Testis (tissue), 3 donors: Measurements from ENCODE around the gene KIR2DL3. TPM values are rescaled to one million over a fixed set of nuclear protein-coding genes. Genes with fewer than 3 reads are reported as not detected.
"Not testable (repeated sequence)": the region's sequence is repeated elsewhere in the genome, so short reads cannot be mapped to it uniquely, and the experiment has no call there.

Experiments used
- DNase-seq: peaks from one replicate; pipeline ENCODE4 v3.0.0-alpha.2; 2019
- H3K27ac ChIP-seq, 2 donors: fragments of 200-600 bp; sonication (generic); one replicate each; pipeline ENCODE4 v1.5.1; 2019
- H3K27me3 ChIP-seq: fragments of 200-600 bp; sonication (generic); one replicate; pipeline ENCODE4 v1.5.1; 2019
- H3K36me3 ChIP-seq: fragments of 200-600 bp; sonication (generic); one replicate; pipeline ENCODE4 v1.5.1; 2017; ENCODE audit warnings: low read depth; ENCODE audit errors: missing control alignments
- H3K4me1 ChIP-seq: fragments of 200-600 bp; sonication (generic); one replicate; pipeline ENCODE4 v1.5.1; 2019
- H3K4me3 ChIP-seq, 2 donors: fragments of 200-600 bp; sonication (generic); one replicate each; pipeline ENCODE4 v1.5.1; 2017 to 2019
- H3K9me3 ChIP-seq: fragments of 200-600 bp; sonication (generic); one replicate; pipeline ENCODE4 v1.5.1; 2017
- CTCF ChIP-seq, 3 experiments: fragments of 450-650 bp in 2 of 3; fragments of 200-600 bp in 1 of 3; sonication (generic) in 1 of 3; IDR thresholded peaks; one replicate each; pipeline ENCODE4 v1.5.1; 2016 to 2019; ENCODE audit warnings: antibody characterized with exemption in 3 of 3, mild to moderate bottlenecking in 2 of 3, moderate library complexity in 1 of 3
- POLR2A ChIP-seq: fragments of 450-650 bp; IDR thresholded peaks from one replicate; pipeline ENCODE4 v1.6.1; 2017; ENCODE audit warnings: antibody characterized with exemption, mild to moderate bottlenecking, moderate library complexity
- WGBS, 2 donors: methylation state at CpG; one replicate each; pipeline ENCODE4 v1.1.5; 2018; 5-methylcytosine and 5-hydroxymethylcytosine counted together
- intact Hi-C: fragments of 100-400 bp; cut with DNase I; formaldehyde crosslinking; loops from one replicate; pipeline ENCODE4 v1.15.1; 2023; ENCODE audit warnings: low total_unique reads
- polyA plus RNA-seq: library from polyadenylated mRNA; stranded (reverse); fragments of 350-450 nt; fragmentation: Illumina TruSeq; extraction: RNeasy Lipid Tissue Mini Kit (QIAGEN cat#74804); gene quantifications from one replicate; pipeline ENCODE4 v1.2.3, GENCODE V29; 2014; ENCODE audit warnings: low read depth, low replicate concordance; ENCODE audit not compliant: insufficient read depth
- total RNA-seq, 2 donors: library from RNA; depleted of rRNA; stranded (reverse); fragments of >200 nt; gene quantifications; one replicate each; pipeline ENCODE4 v1.2.3, GENCODE V29; 2016

Gene KIR2DL3
- total and polyA plus RNA-seq, 3 donors from 2014 or later = not detected

- WGBS, 2 donors = 67 to 85% methylated on average over 3 to 11 of the region's 18 CpGs
- TF ChIP-seq CTCF (IDR thresholded peaks at IDR 0.05) (no peak), POLR2A (no peak)
- no peak for DNase-seq
- intact Hi-C loops = no loop called here
- H3K27me3 ChIP-seq = no peaks in the 10 kb centered on the region
- H3K9me3 ChIP-seq = no peaks in the 10 kb centered on the region
- H3K27ac ChIP-seq = no peak overlapping the region
- no peak overlapping the region for H3K4me3 ChIP-seq
- H3K4me1 ChIP-seq = no peaks in the 10 kb centered on the region
- no peaks in the 10 kb centered on the region for H3K36me3 ChIP-seq
Observed at GRCh38 chr19:54709212-54709948, 28.9 kb upstream of the KIR2DL3 start.

GRCh38 chr19:54709956-54710355, 28.4 kb upstream of the KIR2DL3 start:
- H3K4me1 ChIP-seq, H3K27me3 ChIP-seq, H3K9me3 ChIP-seq, H3K27ac ChIP-seq, H3K4me3 ChIP-seq, H3K36me3 ChIP-seq, DNase-seq, intact Hi-C loops: not testable (repeated sequence)
- 69 to 79% methylated on average over 5 to 11 of the region's 13 CpGs for WGBS, 2 donors

- no peaks in the 10 kb centered on the region for H3K27me3 ChIP-seq
- no peaks in the 10 kb centered on the region for H3K9me3 ChIP-seq
- no peaks in the 10 kb centered on the region for H3K36me3 ChIP-seq
- no peaks in the 10 kb centered on the region for H3K4me1 ChIP-seq
- H3K27ac ChIP-seq = no peak within 1 kb of the TSS
- H3K4me3 ChIP-seq = no peak within 1 kb of the TSS
- no peak for DNase-seq
- WGBS, 2 donors = 80 to 92% methylated on average over 9 of the region's 9 CpGs
- TF ChIP-seq CTCF (IDR thresholded peaks at IDR 0.05) = no peak
- intact Hi-C loops = no loop called here
Observed at GRCh38 chr19:54724142-54724541, 14.2 kb upstream of the KIR2DL3 start, which contains the start of gene KIR3DL3. Gene KIR3DL3, plus strand, starts transcription at chr19:54724442. Its CDS starts 55 bp downstream, at chr19:54724497.

- no peak overlapping the region for H3K4me3 ChIP-seq
- no peak for DNase-seq
- H3K27me3 ChIP-seq = no peaks in the 10 kb centered on the region
- intact Hi-C loops = no loop called here
- H3K36me3 ChIP-seq = no peaks in the 10 kb centered on the region
- H3K4me1 ChIP-seq = no peaks in the 10 kb centered on the region
- H3K27ac ChIP-seq = no peak overlapping the region
- H3K9me3 ChIP-seq = no peaks in the 10 kb centered on the region
- WGBS, 2 donors = 75 to 77% methylated on average over 3 of the region's 3 CpGs
- TF ChIP-seq CTCF (IDR thresholded peaks at IDR 0.05) (no peak), POLR2A (no peak)
Observed at GRCh38 chr19:54724644-54725043, 13.7 kb upstream of the KIR2DL3 start.

- no peak for TF ChIP-seq POLR2A
- no peak for TF ChIP-seq CTCF (IDR thresholded peaks at IDR 0.05)
Observed at GRCh38 chr19:54725321-54725720, 13.0 kb upstream of the KIR2DL3 start.

More at GRCh38 chr19:54725321-54725720, 13.0 kb upstream of the KIR2DL3 start:
- Histone ChIP-seq H3K36me3 (no peaks in the 10 kb centered on the region), H3K9me3 (no peaks in the 10 kb centered on the region), H3K4me3 (no peak overlapping the region), H3K27ac (no peak overlapping the region), H3K27me3 (no peaks in the 10 kb centered on the region), H3K4me1 (no peaks in the 10 kb centered on the region)
- WGBS, 2 donors = 85 to 87% methylated on average over 7 of the region's 7 CpGs
- intact Hi-C loops = no loop called here
- DNase-seq = no peak
